GM23338 (cell line): Measurements from ENCODE around the gene MYO5C. TPM values are rescaled to one million over a fixed set of nuclear protein-coding genes. Genes with fewer than 3 reads are reported as not detected.

ENCODE experiments used
- ATAC-seq: fragments of 200-7000 bp; cut with Tn5 transposase; 3 replicates; pipeline ENCODE4 v1.9.1; 2020
- DNase-seq: peaks from one replicate; pipeline ENCODE4 v3.0.0-alpha.2; 2015; ENCODE audit warnings: low spot score
- H2AFZ ChIP-seq: fragments of 200-600 bp; sonication (generic); 2 replicates; pipeline ENCODE4 v1.8.0; 2016; ENCODE audit warnings: antibody characterized with exemption, mild to moderate bottlenecking, moderate library complexity
- H3F3A ChIP-seq: fragments of 200-600 bp; sonication (generic); replicated peaks from 2 replicates; pipeline ENCODE4 v1.8.0; 2017; ENCODE audit warnings: antibody characterized with exemption, mixed run types, low read depth
- H3K27ac ChIP-seq: fragments of 200-600 bp; sonication (generic); 2 replicates; pipeline ENCODE4 v1.6.1; 2016; ENCODE audit warnings: low read depth
- H3K27me3 ChIP-seq: fragments of 200-600 bp; sonication (generic); 2 replicates; pipeline ENCODE4 v1.8.0; 2016; ENCODE audit warnings: mild to moderate bottlenecking, mixed run types, moderate library complexity; ENCODE audit not compliant: insufficient read depth
- H3K36me3 ChIP-seq: fragments of 200-600 bp; sonication (generic); 2 replicates; pipeline ENCODE4 v1.8.0; 2016; ENCODE audit warnings: mild to moderate bottlenecking; ENCODE audit not compliant: insufficient read depth
- H3K4me1 ChIP-seq: fragments of 200-600 bp; sonication (generic); 2 replicates; pipeline ENCODE4 v1.8.0; 2016; ENCODE audit warnings: mild to moderate bottlenecking, moderate library complexity; ENCODE audit not compliant: insufficient read depth
- H3K4me2 ChIP-seq: fragments of 200-600 bp; sonication (generic); 2 replicates; pipeline ENCODE4 v1.7.1; 2017; ENCODE audit warnings: mixed run types
- H3K4me3 ChIP-seq: fragments of 200-600 bp; sonication (generic); 2 replicates; pipeline ENCODE4 v1.6.1; 2016; ENCODE audit warnings: mixed run types
- H3K79me2 ChIP-seq: fragments of 200-600 bp; sonication (generic); replicated peaks from 2 replicates; pipeline ENCODE4 v1.8.0; 2017; ENCODE audit warnings: mild to moderate bottlenecking; ENCODE audit not compliant: insufficient read depth
- H3K9me2 ChIP-seq: fragments of 200-600 bp; sonication (generic); 2 replicates; pipeline ENCODE4 v1.8.0; 2017; ENCODE audit not compliant: insufficient read depth
- H4K20me1 ChIP-seq: fragments of 200-600 bp; sonication (generic); replicated peaks from 2 replicates; pipeline ENCODE4 v1.8.0; 2017; ENCODE audit warnings: mild to moderate bottlenecking; ENCODE audit not compliant: insufficient read depth
- H3K27ac Mint-ChIP-seq: 2 replicates; pipeline ENCODE4 v1.8.0; 2020; ENCODE audit warnings: inconsistent platforms, mild to moderate bottlenecking, moderate library complexity, mixed read lengths
- H3K27me3 Mint-ChIP-seq: 3 replicates; pipeline ENCODE4 v1.8.0; 2022; ENCODE audit warnings: low read depth, mild to moderate bottlenecking, moderate library complexity, mixed read lengths, inconsistent platforms; ENCODE audit not compliant: insufficient read depth, poor library complexity
- H3K36me3 Mint-ChIP-seq: 3 replicates; pipeline ENCODE4 v1.8.0; 2021; ENCODE audit warnings: low read depth, mild to moderate bottlenecking, inconsistent platforms, moderate library complexity, mixed read lengths
- H3K4me1 Mint-ChIP-seq: 3 replicates; pipeline ENCODE4 v1.8.0; 2020; ENCODE audit warnings: mild to moderate bottlenecking, inconsistent platforms, mixed read lengths
- H3K4me3 Mint-ChIP-seq: 3 replicates; pipeline ENCODE4 v1.8.0; 2021; ENCODE audit warnings: moderate library complexity, mild to moderate bottlenecking, inconsistent platforms, mixed read lengths
- H3K9me3 Mint-ChIP-seq: 3 replicates; pipeline ENCODE4 v1.8.0; 2020; ENCODE audit warnings: moderate library complexity, mild to moderate bottlenecking, inconsistent platforms, mixed read lengths
- EZH2 ChIP-seq: fragments of 200-600 bp; sonication (generic); IDR thresholded peaks from one replicate; pipeline ENCODE4 v1.8.0; 2017; ENCODE audit warnings: antibody characterized with exemption, mild to moderate bottlenecking, low read depth; ENCODE audit not compliant: unreplicated experiment
- EZH2phosphoT487 ChIP-seq: fragments of 200-600 bp; sonication (generic); IDR thresholded peaks from one replicate; pipeline ENCODE4 v1.8.1; 2018; ENCODE audit warnings: antibody characterized with exemption; ENCODE audit not compliant: unreplicated experiment
- JUNB ChIP-seq: IDR thresholded peaks from one replicate; pipeline ENCODE4 v1.6.1; 2016; ENCODE audit warnings: antibody characterized with exemption; ENCODE audit not compliant: unreplicated experiment
- POLR2AphosphoS5 ChIP-seq: IDR thresholded peaks from 2 replicates; pipeline ENCODE4 v1.6.1; 2016; ENCODE audit warnings: antibody characterized with exemption, low read depth
- STAT1 ChIP-seq: IDR thresholded peaks from one replicate; pipeline ENCODE4 v1.6.1; 2016; ENCODE audit warnings: antibody characterized with exemption; ENCODE audit not compliant: unreplicated experiment
- ZNF331 ChIP-seq: fragments of 250-450 bp; sonication (Bioruptor Pico); IDR thresholded peaks from 2 replicates; pipeline ENCODE4 v1.5.0; 2020; ENCODE audit warnings: low read depth, mild to moderate bottlenecking, moderate library complexity
- polyA plus RNA-seq: library from polyadenylated mRNA; unstranded; fragments of >200 nt; fragmentation: Nextera tagmentation; extraction: Ambion mirVana; gene quantifications from 2 replicates; pipeline ENCODE4 v1.2.1, GENCODE V29; 2016
- total RNA-seq: library from RNA; depleted of rRNA; stranded (reverse); fragments of >200 nt; shearing (Covaris generic); gene quantifications from 2 replicates; pipeline ENCODE4 v1.2.3, GENCODE V29; 2014
- TF ChIP-seq, protein P1 (sequence below): IDR thresholded peaks from 2 replicates; pipeline ENCODE4 v1.6.1; 2016; ENCODE audit warnings: antibody characterized with exemption
- TF ChIP-seq, protein P2 (sequence below): fragments of 250-450 bp; sonication (Bioruptor Pico); IDR thresholded peaks from 2 replicates; pipeline ENCODE4 v1.5.0; 2020; ENCODE audit warnings: mild to moderate bottlenecking, moderate library complexity

The MYO5C gene
- total and polyA plus RNA-seq, 2 experiments from 2014 or later: 7.9 to 28.8 TPM

DNA sequence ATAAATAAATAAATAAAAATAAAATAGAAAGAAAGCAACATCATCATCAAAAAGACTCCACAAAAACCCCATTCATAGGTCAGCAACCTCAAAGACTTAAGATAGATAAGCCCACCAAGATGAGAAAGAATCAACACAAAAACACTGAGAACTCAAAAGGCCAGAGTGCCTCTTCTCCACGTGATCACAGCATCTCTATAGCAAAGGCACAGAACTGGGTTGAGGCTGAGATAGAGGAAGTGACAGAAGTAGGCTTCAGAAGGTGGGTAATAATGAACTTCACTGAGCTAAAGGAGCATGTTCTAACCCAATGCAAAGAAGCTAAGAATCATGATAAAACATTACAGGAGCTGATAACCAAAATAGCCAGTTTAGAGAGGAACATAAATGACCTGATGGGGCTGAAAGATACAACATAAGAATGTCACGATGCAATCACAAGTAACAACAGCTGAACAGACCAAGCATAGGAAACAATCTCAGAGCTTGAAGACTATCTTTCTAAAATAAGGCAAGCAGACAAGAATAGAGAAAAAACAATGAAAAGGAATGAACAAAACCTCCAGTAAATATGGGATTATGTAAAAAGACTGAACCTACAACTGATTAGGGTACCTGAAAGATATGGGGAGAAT is 130.9 kb downstream of the MYO5C start:
- Histone ChIP-seq H2AFZ (no peak overlapping the region), H3K27me3 (no peaks in the 10 kb centered on the region), H3K79me2 (peaks cover 42% of the 10 kb centered on the region), H3K36me3 (no peaks in the 10 kb centered on the region), H3K4me3 (no peak overlapping the region), H3K4me2 (no peak overlapping the region), H4K20me1 (peaks cover 8% of the 10 kb centered on the region), H3K9me2 (0 out of 2 replicates have a peak, but pooled peaks cover 4% of the 10 kb centered on the region), H3K4me1 (no peaks in the 10 kb centered on the region), H3F3A (no peaks in the 10 kb centered on the region), H3K27ac (no peak overlapping the region)
- Mint-ChIP-seq H3K4me3 (no peak overlapping the region), H3K27ac (peak overlapping the region; percentile 28), H3K36me3 (peaks cover 3% of the 10 kb centered on the region), H3K9me3 (no peaks in the 10 kb centered on the region), H3K4me1 (peaks cover 18% of the 10 kb centered on the region), H3K27me3 (no peaks in the 10 kb centered on the region)
- DNase-seq (no peak), ATAC-seq (no peak)
- no peak for TF ChIP-seq JUNB
- TF ChIP-seq POLR2AphosphoS5: no peak
- TF ChIP-seq STAT1: no peak
- TF ChIP-seq ZNF331 (CRISPR knock-in tag): no peak
- TF ChIP-seq, protein P1, sequence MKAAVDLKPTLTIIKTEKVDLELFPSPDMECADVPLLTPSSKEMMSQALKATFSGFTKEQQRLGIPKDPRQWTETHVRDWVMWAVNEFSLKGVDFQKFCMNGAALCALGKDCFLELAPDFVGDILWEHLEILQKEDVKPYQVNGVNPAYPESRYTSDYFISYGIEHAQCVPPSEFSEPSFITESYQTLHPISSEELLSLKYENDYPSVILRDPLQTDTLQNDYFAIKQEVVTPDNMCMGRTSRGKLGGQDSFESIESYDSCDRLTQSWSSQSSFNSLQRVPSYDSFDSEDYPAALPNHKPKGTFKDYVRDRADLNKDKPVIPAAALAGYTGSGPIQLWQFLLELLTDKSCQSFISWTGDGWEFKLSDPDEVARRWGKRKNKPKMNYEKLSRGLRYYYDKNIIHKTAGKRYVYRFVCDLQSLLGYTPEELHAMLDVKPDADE: no peak
- no peak for TF ChIP-seq EZH2
- TF ChIP-seq EZH2phosphoT487: no peak
- TF ChIP-seq, protein P2, sequence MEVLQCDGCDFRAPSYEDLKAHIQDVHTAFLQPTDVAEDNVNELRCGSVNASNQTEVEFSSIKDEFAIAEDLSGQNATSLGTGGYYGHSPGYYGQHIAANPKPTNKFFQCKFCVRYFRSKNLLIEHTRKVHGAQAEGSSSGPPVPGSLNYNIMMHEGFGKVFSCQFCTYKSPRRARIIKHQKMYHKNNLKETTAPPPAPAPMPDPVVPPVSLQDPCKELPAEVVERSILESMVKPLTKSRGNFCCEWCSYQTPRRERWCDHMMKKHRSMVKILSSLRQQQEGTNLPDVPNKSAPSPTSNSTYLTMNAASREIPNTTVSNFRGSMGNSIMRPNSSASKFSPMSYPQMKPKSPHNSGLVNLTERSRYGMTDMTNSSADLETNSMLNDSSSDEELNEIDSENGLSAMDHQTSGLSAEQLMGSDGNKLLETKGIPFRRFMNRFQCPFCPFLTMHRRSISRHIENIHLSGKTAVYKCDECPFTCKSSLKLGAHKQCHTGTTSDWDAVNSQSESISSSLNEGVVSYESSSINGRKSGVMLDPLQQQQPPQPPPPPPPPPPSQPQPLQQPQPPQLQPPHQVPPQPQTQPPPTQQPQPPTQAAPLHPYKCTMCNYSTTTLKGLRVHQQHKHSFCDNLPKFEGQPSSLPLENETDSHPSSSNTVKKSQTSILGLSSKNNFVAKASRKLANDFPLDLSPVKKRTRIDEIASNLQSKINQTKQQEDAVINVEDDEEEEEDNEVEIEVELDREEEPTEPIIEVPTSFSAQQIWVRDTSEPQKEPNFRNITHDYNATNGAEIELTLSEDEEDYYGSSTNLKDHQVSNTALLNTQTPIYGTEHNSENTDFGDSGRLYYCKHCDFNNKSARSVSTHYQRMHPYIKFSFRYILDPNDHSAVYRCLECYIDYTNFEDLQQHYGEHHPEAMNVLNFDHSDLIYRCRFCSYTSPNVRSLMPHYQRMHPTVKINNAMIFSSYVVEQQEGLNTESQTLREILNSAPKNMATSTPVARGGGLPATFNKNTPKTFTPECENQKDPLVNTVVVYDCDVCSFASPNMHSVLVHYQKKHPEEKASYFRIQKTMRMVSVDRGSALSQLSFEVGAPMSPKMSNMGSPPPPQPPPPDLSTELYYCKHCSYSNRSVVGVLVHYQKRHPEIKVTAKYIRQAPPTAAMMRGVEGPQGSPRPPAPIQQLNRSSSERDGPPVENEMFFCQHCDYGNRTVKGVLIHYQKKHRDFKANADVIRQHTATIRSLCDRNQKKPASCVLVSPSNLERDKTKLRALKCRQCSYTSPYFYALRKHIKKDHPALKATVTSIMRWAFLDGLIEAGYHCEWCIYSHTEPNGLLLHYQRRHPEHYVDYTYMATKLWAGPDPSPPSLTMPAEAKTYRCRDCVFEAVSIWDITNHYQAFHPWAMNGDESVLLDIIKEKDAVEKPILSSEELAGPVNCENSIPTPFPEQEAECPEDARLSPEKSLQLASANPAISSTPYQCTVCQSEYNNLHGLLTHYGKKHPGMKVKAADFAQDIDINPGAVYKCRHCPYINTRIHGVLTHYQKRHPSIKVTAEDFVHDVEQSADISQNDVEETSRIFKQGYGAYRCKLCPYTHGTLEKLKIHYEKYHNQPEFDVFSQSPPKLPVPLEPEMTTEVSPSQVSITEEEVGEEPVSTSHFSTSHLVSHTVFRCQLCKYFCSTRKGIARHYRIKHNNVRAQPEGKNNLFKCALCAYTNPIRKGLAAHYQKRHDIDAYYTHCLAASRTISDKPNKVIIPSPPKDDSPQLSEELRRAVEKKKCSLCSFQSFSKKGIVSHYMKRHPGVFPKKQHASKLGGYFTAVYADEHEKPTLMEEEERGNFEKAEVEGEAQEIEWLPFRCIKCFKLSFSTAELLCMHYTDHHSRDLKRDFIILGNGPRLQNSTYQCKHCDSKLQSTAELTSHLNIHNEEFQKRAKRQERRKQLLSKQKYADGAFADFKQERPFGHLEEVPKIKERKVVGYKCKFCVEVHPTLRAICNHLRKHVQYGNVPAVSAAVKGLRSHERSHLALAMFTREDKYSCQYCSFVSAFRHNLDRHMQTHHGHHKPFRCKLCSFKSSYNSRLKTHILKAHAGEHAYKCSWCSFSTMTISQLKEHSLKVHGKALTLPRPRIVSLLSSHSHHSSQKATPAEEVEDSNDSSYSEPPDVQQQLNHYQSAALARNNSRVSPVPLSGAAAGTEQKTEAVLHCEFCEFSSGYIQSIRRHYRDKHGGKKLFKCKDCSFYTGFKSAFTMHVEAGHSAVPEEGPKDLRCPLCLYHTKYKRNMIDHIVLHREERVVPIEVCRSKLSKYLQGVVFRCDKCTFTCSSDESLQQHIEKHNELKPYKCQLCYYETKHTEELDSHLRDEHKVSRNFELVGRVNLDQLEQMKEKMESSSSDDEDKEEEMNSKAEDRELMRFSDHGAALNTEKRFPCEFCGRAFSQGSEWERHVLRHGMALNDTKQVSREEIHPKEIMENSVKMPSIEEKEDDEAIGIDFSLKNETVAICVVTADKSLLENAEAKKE (CRISPR knock-in tag): no peak
